NCI-H510A (cell line): ENCODE data around the gene SPPL2C.

Experiments used
- DNase-seq: peaks from one replicate; lab custom pipeline; 2025; lab: John Stamatoyannopoulos, UW

SPPL2C gene, protein sequence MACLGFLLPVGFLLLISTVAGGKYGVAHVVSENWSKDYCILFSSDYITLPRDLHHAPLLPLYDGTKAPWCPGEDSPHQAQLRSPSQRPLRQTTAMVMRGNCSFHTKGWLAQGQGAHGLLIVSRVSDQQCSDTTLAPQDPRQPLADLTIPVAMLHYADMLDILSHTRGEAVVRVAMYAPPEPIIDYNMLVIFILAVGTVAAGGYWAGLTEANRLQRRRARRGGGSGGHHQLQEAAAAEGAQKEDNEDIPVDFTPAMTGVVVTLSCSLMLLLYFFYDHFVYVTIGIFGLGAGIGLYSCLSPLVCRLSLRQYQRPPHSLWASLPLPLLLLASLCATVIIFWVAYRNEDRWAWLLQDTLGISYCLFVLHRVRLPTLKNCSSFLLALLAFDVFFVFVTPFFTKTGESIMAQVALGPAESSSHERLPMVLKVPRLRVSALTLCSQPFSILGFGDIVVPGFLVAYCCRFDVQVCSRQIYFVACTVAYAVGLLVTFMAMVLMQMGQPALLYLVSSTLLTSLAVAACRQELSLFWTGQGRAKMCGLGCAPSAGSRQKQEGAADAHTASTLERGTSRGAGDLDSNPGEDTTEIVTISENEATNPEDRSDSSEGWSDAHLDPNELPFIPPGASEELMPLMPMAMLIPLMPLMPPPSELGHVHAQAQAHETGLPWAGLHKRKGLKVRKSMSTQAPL

DNA sequence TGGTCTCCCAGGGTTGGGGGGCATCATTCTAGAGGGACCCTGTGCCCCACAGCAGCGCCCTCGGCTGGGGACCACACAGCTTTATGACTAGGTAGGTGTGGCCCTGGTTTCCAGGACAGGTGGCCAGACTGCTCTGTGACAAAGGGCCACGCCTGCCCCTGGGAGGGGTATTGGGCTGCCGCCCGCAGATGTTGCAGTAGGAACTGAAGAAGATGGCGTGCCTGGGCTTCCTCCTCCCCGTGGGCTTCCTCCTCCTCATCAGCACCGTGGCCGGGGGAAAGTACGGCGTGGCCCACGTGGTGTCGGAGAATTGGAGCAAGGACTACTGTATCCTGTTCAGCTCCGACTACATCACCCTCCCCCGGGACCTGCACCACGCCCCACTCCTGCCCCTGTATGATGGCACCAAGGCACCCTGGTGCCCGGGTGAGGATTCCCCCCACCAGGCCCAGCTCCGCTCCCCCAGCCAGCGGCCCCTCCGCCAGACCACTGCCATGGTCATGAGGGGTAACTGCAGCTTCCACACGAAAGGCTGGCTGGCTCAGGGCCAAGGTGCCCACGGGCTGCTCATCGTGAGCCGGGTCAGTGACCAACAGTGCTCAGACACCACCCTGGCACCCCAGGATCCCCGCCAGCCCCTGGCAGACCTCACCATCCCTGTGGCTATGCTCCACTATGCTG, at the start of gene SPPL2C:
TSS of gene SPPL2C (plus strand) at position 187 of the 681 bp plus-strand sequence. CDS start at position 213, 26 bp downstream.
- no peak for DNase-seq

DNA sequence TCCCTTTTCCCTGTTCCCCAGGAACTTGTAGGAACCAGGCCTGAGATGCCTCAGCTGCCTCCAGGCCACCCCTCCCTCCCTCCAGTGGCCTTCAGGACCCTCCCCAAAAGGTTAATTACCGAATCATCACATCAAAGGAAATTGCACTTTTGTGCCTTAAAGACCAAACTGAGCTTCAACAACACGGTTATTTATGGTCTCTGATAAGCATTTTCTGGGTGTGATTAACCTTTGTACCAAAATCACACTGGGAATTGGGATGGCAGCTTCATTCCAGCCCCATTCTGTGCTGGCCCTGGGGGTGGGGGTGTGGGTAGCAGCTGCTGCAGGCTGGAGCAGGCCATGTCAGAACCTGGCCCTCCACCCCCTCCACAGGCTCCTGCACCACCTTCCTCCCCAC, 43.9 kb upstream of the SPPL2C start:
- no peak for DNase-seq

DNA sequence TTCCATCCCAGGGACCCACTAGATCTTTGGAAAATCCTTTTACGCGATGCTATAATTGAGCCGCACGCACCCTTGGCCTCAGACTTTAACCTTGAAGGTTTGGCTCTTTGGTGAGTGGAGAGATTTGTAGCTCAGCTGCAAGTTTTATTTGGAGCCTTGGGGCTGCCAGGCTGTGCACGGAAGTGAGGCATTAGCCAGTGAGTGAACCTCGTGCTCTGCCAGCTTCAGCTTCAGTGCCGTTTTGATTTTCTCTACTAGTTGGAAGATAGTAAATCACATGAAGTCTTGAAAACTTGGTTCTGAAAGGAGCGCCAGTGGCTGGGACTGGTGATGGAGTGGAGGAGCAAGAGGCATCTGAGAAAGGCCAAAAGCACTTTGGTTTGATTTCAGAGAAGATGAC, 43.3 kb upstream of the SPPL2C start:
- DNase-seq, result no peak

DNA sequence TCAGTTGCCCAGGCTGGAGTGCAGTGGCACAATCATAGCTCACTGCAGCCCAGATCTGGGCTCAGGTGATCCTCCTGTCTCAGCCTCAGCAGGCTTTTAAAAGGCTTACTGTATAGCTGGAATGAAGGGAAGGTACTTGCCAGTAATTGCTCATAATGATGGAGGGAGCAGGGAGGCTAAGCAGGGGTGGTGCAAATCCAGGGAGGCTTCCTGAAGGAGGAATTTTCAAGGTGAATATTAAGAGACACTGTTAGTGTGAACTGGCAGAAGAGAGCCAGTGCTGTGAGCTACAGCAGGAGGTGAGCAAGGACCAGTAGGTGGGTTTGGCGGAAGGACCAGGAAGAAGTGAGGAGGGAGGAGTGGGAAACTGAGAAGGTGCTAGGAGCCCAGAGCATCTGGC, 35.8 kb upstream of the SPPL2C start:
- no peak for DNase-seq

DNA sequence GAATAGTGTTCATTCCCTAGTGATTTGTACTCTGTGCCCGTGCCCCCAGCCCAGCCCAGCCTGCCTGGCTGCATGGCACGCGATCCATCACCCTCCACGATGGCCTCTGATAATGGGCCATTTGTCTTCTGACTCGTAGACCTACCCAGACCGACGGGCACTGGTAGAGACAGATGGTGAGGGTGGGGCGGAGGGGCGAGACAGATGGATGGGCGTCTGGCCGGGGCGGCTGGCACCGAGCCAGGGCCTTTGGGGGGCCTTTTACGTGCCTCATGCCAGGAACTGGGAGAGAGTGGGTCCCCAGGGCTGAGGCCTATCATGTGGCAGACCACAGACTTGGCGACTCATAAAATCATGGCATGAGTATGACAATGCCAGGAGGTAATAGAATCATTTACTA, 35.2 kb upstream of the SPPL2C start:
- DNase-seq, result no peak

DNA sequence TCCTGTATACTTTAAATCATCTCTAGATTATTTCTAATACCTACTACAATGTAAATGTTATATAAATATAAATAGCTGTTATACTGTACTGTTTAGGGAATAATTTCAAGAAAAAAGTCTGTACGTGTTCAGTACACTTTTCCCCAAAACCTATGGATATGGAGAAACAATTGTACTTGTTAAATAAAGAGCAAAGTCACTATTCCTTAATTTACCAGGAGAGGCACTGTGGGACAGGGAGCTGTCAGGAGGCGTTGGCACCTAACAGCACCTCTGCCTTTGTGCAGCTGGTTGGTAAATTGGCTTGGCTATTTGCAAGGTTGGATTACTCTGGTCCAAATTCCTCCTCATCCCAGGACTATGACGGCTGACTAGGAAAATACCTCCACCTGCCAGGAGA, 32.6 kb upstream of the SPPL2C start:
- no peak for DNase-seq

DNA sequence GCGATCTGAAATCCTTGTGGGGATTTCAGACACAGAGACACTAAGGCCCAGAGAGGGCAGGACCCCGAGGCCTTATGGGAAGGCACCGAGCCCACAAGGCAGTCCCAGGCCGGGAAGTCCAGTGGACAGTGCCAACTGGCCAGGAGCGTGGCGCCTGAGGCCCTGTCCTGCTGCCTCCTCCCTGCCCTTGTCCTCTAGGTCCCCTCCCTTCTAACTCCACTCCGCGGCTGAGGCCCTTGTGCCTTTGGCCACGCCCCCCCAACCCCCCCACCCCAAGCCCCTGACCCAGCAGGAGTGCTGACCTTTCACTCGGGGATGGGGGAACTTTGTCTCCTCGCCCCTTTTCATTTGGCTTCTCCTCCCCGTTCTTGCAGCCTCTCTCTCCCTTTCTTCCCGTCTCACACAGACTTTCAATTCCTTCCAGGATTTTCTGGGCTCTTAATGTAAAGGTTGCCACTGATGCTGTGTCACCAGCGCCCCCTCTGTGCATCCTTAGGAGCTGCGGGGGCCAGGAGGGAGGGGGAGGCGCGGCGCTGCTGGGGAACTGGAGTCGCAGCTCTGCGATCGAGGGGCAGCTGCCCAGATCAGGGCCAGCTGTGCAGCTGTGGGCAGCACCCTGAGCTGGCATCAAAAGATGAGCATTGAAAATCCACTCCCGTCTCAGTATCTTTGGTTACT, 31.5 kb upstream of the SPPL2C start:
- no peak for DNase-seq

DNA sequence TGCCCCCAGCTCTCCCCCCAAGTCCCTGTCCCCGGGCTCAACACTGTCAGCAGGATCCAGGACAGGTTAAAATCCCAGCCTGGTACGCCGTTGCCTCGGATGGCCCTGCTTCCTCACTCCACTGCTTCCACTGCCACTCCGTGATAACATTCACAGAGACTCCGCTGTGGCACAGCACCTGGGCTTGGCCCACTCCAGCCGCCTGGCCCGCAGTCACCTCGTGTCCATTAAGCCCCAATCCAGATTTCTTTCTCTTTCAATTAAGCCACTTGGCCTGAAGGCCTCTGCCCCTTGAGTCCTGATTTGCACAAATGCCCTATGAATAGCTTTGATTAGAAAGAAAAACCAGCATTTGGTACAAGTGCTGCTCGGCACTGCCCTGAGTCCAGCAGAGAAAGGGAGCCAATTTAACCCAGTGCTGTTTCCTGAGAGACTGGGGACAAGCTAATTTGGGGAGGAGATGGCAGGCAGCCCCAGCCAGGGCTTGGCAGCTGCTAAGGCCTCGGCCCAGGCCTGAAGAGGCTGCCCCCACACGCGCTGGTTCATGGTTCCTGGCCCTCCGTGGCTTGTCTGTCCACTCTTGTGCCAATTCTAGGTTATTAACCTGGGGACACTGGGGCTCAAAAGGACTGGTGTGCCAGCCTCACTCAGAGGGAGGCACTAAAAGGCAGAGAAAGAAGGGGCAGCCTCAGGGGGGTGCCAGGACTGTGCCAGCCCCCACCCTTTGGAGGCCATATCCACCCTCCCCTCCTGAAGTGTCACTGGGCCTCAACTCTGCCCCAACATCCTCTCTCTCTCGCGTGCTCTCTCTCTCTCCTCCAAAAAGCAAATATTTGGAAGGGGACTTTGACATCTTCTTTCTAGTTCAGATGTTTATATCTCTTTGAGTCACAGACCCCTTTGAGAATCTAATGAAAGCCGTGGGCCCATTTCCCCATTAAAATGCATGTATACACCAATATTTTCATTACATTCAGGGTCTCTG, 29.8 kb upstream of the SPPL2C start:
- DNase-seq, result no peak

DNA sequence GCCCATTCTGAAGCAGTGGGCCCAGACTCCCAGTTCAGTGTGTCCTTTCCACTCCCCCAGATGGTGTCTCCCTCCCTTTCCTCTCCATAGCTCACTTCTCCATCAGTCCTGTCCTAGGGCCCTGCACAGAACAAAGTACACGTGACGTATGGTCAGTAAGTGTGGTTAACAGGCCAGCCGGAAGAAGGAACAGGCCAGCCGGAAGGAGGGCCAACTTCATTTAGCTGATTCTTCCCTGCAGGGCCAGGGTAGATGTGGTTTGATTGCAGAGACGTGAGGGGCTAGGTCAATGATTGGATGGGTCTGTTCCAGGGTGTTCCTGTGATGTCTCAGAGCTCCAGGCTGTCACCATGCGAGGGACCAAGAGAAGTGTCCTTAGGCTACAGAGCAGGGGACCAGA, 28.9 kb upstream of the SPPL2C start:
- no peak for DNase-seq

DNA sequence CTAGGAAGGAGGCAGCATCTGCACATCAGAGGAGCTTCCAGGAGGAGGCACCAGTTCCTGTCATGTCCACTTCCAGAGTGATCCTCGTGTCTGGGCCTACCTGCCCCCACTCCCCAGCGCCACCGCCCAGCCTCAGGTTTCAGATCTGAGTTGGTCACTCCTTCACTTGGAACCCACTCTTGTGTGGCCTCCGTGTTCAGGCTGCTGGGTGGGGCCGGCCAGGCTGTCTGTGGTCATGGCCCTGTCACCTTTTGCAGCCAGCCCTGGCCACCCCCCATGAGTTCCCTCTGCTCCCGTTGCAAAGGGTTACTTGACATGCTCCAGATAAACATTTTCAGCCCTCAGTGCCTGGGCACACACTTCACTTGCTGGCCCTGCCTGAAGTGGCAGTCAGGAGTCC, 26.6 kb upstream of the SPPL2C start:
- no peak for DNase-seq

DNA sequence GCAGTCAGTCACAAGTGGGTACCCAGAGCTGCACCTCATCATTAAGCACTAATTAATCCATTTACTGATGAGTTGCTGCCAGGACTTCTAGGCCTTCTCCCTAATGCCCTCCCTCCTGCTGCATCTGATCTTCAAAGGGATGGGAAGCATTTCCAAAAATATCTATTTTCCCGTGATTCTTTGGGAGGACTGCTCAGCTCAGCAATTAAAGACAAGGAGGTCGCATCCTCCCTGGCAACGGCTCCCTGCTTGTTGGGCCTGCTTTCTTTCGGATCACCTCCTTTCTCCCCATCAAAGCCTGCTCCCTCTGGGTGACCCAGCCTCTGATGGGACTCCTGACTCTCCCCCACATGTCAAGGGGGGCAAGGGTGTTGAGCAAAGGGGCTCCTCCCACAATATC, 26.0 kb upstream of the SPPL2C start:
- no peak for DNase-seq

DNA sequence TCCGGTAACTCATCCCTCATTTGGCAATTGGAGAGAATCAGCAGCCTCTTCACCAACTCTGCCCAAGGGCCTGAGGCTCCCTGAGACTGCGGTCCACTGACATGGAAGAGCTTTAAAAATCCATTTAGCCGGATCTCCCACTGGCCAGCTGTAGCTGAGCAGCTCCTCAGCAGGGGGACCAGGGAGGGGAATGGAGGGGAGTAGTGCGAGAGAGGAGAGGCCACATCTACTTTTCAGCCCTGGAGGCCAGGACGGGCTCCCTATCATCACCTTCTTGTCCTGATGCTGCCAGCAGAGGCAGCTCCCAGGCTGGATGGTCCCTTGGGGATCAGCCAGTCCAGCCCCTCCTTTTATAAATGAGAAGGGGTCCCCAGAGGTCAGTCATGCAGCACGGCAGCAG, 25.0 kb upstream of the SPPL2C start:
- no peak for DNase-seq

DNA sequence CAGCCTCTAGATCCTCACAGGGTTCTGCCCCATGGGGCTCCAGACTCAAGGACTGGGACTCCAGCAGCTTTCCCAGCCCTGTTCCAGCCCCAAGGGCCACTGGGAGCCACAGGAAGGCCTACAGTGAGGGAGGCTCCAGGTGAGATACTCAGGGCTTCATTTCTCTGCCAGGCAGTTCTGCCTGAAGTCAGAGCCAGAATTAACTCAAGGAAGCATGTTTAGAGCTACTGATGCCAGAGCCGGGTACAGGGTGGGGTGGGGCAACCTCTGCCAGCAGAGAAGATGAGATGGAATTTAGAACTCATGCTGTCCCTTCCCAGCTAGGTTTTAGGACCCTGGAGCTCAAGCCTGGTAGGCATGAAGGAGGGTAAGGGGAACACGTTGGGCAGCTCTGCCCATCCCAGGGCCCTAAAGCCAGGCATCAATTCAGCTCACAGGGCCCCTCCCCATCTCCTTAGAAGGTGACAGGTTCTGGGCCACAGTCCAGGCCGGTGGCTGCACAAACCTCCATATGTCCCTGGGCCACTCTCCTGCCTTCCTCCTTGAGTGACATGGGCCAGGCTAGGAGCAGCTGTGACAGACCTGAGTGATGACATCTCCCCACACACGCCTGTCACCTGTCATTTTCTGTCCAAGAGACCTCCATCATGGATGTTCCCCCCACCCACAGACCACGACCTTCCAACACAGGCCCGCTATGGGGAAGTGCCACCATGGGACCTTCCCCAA, 24.5 kb upstream of the SPPL2C start:
- no peak for DNase-seq

DNA sequence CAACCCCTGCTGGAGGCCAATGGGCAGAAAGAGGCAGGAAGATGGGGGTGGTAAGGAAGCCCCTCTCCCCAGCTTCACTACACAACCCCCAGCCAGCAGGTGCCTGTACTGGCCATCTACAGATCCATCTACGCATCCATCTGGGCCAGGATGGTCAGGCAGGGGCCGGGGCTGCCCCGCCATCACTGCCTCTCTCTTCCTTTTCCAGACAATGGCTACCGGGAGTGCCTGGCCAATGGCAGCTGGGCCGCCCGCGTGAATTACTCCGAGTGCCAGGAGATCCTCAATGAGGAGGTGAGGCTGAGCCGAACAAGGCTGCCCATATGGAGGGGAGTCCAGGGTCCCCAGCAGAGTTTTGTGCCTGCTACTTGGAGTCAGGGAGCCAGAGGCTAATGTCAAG, 23.5 kb upstream of the SPPL2C start:
- DNase-seq, result no peak

DNA sequence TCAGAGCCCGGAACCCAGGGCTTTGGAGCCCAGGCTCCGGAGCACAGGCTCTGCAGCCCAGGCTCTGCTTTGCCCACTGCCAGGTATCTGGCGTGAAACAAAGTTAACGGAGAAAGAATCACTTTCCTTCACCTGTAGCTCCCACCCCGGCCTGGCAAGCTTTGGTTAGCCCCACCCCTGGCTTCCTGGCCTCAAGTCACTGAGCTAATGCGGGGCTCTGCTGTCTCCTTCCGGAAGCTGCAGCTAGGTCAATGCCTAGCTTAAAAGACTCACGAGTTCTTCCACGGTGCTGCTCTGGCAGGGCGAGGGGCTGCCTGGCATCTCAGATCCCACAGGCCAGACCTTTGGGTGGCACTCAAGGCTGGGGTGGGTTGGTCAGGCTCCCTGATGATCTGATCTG, 21.1 kb upstream of the SPPL2C start:
- DNase-seq, result no peak

DNA sequence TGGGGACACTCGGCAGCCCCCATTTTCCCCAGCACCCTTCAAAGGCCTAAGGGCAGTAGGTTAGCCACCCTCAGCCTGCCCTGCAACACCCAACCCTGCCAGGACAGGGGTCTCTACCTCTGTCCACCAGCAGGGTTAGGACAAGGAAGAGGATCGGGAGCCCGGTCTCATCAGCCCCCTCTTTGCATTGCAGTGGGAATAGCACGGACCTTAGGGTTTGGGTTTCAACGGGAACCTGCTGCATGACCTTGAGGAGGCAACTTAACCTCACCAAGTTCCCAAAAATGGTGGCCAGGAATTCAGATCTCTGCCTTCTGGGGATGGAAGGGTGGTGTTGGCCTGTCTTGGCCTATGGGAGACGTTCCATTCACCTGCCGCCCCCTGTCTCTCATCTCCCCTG, 20.2 kb upstream of the SPPL2C start:
- no peak for DNase-seq

DNA sequence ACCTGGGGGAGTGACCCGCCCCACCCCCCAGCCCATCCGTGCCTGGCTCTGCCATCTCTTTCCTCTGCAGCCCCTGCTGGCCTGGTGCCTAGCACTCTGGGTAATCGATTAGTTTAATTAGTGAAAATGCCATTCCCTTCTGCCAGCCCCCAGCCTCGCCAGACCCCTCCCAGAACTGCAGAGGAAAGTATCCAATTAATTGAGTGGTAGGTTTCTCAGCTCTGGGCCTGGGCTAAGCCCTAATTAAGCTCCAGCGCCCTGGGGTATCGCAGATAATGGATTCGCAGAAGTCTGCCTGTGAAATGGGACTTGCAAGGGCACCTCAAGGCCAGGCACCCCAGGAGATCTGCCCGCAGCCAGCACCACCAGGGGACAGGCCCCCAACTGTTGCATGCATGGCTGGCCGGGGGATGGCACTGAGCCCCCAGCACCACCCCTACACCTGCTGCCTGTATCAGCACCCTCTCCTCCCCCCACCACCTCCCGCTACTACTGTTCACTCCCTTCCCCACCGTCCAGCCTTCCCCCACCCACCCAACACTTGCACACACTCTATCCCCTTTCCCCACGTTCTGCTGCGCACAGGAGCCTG, 19.7 kb upstream of the SPPL2C start:
- no peak for DNase-seq

DNA sequence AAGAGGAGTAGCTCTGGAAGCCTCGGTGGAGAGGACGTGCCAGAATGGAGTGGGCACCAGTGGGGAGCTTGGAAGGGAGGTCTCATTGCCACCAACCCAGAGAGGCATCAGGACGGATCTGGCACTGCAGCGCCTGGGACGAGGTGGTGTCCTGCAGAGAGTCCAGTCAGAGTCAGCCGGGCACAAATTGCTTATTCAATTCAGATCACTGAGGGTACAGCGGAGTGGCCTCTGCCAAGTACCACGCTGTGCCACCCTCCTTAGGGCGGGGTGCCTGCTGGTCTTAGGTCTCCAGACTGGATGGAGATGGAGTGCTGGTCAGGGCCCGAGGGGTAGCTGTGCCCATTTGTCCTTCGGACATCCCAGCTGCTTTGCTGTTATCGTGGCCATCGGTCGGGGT, 18.9 kb upstream of the SPPL2C start:
- no peak for DNase-seq

DNA sequence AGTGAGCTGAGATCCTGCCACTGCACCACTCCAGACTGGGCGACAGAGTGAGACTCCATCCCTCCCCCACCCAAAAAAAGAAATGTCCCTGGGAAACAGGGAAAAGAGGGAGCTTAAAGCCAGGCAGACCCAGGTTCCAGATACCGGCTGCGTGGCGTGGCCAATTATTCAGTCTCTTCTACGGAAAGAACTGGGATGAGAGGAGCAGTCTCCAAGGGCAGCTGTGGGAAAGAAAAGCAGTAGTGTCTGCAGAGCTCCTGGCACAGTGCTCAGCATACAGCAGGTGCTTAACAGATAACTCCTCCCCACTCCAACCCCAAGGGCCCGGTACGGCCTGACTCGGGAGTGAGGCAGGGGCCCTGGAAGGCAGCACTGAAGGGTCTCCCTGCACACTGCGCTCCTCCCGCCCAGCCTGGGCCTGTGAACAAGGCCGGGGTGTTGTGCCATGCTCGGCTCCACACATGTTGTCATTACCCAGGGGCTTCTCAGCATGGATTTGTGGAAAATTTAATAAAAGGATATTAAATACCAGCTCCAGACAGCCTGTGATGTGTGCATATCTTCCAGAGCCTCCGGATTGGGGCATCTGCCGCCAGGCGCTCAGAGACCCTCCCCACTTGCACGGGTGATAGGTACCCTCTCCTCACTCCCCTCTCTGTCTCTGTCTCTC, 17.6 kb upstream of the SPPL2C start:
- no peak for DNase-seq

DNA sequence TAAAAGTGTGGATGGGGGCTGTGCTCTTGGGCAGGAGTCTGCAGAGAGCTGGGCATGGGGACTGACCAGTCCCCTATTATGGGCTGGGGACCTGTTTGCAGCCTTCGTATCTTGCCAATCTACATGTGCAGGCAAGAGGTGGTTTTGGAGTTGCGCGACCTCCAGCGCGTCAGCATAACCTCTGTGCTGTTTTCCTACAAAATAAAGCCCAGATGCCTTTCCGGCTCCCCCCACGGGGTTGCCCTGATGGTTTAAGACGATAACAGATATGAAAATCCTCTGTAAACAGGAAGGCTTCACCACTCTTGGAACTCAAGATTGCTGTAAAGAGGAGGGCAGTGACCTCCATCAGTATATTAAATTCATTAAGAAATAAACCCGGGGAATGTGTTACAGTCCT, 16.5 kb upstream of the SPPL2C start:
- DNase-seq, result no peak
